Measurements from ENCODE around the gene PTPN22.

The PTPN22 gene

GRCh38 chr1:113849072-113849471 lies 22.4 kb downstream of the PTPN22 start:
- DNase-seq = no peak

- no peak for DNase-seq
Measured at GRCh38 chr1:113846391-113847035, 25.0 kb downstream of the PTPN22 start.

GRCh38 chr1:113836534-113836933 lies 35.0 kb downstream of the PTPN22 start:
- DNase-seq = no peak

- peak; percentile 47 for DNase-seq
Measured at GRCh38 chr1:113835686-113836290, 35.7 kb downstream of the PTPN22 start.

- DNase-seq = no peak
Measured at GRCh38 chr1:113834716-113835115, 36.8 kb downstream of the PTPN22 start.

DNA sequence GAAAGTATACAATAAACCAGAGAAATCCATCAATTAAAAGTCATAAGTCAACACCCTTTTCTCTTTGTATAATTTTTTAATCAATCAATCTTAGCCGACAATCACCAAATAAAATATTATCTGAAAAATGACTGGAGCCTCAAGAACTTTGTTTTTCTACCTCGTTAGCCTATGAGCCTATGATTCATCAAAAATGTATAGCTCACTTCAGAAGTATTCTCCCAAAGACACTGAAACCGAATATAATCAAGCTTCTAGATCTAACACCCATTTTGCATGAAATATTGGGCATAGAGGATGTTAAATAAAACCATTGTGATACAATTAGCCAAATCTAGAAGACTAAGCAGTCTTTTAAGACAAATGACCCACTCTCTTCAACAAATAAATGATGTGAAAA lies 41.5 kb downstream of the PTPN22 start:
- no peak for DNase-seq

- DNase-seq = no peak
Measured at GRCh38 chr1:113821916-113822315, 49.6 kb downstream of the PTPN22 start.

DNA sequence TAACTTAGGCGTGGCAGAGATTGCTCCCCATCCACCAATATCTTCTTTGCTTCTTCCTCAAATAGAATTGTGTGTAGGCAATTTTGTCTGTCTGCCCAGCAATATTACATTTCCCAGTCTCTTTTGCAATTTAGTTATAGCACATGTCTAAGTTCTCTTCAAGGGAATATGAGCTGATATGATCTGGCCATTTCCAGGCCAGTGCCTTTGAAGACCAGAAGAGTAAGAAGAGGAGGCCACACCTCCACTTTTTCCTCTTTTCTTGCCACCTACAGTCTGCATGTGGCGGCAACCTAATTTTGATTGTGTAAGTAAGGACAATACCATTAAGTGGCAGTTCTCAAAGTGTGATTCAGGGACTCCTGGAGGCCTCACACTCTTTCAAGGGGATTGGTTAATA lies 52.9 kb downstream of the PTPN22 start:
- DNase-seq = no peak

DNA sequence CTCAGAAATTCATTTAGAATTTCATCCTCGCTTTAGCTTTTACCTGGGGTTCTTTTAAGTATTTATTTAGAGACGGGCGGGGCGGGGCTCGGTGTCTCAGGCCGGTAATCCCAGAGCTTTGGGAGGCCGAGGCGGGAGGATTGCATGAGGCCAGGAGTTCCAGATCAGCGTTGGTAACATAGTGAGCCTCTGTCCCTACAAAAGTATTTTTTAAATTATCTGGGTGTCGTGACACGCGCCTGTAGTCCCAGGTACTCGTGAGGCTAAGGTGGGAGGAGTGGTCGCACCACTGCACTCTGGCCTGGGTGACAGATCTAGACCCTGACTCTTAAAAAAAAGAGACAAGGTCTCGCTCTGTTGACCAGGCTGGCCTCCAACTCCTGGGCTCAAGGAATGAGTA lies 58.3 kb downstream of the PTPN22 start:
- DNase-seq = no peak

- DNase-seq = peak; percentile 22
Measured at GRCh38 chr1:113812661-113813135, 58.8 kb downstream of the PTPN22 start.

DNA sequence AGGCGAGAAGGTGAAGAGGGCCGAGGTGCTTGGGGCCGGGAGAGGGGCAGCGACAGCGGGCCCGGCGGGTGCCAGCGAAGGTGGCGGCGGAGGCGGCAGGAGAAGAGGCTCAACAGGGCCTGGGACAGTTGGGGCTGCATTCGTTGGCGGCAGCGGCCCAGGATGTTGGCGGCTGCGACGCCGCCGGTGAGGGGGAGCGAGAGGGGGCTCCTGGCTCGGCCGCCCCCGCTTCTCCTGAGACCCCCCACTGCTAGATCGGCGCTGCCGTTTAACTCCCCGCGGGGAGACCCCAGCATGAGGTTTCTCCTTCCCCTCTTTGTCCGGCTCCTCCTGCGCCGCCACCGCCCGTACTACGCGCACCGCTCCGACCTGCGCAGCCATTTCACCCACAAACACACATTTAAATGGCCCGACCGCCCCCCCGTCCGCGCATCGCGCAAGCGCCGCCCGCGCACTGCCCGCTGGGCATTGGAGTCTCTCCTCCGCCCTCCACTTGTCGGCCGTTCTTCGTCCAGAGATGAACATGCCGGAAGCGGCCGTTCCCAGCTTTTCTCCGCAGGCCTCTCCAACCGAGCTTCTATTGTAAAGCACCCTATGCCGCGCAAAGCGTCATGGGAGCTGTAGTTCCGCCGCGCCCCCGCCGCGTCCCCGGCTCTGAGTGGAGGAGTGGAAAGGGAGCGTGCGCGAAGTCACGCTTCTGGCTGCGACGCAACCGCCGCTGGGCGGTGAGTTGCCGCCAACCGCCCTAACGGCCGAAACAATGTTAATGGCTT lies 59.4 kb downstream of the PTPN22 start, which contains the start of gene RSBN1:
RSBN1 (minus strand) TSS at position 589 of the 773 bp plus-strand sequence; CDS start at position 525, 64 bp downstream.
- peak; percentile 100 for DNase-seq

DNA sequence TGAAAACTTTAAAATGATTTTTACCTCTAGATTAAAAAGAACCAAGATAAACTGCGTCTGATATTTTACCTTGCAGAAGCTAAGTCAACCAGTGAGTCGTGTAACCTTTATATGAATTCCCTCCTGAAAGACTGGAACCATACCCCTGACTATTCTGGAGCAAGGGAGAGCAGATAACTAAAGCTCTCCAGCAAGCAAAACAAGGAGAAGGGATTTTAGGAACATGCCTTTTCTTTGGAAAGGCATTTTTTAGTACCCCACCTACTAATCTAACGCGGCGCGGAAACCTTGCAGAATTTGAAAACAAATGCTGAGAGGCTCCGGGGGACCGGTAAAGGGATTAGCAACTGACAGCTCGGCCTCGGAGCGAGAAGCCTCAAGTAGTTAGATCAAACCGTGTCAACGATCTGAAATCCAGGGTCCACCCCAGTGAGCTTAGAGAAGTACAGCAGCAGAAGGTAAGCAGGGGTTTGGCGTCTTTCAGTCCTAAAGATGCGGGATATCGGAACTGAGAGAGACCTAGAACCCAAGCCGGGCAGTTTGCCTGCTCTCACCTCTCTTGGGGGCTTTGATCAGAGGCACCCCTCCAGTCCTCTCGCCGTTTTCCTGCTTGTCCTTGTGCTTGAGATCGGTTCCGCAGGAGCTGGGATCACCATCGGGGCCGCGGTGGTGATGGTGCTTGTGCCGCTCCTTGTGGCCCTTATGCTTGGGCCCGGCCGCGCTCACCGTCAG lies 60.2 kb downstream of the PTPN22 start:
- DNase-seq = peak; percentile 28

DNA sequence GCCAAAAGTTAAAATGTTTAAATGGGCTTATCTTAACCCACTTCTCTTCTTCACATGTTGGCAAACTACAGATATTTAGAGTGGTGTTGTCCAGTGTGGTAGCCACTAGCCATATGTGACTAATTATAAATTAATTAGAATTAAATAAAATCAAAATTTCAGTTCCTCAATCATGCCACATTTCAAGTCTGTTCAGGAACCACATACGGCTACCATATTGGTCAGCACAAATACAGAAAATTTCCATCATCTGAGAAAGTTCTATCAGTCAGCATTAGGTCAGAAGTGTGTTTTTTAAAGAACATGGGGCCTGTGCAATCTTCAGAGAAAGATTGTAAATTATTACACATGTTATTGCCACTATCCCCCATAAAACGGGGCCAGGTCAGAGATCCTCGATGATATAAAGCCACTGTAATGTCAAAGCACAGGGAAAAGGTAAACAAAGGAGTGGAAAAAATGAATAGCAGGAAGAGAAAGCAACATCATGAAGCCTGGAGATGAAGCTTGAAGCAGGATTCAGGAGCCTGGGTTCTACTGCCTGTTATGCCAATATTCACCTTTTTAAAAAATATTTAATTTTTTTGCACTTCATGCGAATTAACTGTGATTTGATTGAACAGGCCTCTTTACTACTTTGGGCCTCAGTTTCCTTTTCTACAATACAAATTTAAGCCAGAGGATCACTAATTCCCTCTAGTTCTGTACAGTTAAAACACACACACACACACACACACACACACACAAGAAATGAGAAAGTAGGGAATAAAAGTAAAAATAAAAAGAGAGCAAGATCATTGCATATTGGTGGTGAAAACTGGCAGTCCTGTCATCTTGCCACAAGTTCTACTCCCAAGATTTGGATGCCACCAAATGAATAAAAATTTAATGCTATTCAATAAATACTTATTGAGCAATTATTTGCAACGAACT lies 61.6 kb downstream of the PTPN22 start:
- no peak for DNase-seq

GRCh38 chr1:113808450-113809195 lies 62.9 kb downstream of the PTPN22 start:
- no peak for DNase-seq

- DNase-seq = no peak
Measured at GRCh38 chr1:113805639-113806038, 65.9 kb downstream of the PTPN22 start.

DNA sequence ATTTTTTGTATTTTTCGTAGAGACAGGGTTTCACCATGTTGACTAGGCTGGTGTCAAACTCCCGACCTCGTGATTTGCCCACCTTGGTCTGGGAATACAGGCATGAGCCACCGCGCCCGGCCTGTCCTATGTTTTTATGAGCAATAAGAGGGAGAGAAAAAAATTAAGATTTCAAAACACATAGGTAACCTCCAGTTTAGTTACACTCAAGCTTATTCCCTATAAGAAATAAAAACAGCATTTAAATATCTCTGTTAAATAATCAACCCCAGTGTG lies 66.3 kb downstream of the PTPN22 start:
- DNase-seq = no peak

DNA sequence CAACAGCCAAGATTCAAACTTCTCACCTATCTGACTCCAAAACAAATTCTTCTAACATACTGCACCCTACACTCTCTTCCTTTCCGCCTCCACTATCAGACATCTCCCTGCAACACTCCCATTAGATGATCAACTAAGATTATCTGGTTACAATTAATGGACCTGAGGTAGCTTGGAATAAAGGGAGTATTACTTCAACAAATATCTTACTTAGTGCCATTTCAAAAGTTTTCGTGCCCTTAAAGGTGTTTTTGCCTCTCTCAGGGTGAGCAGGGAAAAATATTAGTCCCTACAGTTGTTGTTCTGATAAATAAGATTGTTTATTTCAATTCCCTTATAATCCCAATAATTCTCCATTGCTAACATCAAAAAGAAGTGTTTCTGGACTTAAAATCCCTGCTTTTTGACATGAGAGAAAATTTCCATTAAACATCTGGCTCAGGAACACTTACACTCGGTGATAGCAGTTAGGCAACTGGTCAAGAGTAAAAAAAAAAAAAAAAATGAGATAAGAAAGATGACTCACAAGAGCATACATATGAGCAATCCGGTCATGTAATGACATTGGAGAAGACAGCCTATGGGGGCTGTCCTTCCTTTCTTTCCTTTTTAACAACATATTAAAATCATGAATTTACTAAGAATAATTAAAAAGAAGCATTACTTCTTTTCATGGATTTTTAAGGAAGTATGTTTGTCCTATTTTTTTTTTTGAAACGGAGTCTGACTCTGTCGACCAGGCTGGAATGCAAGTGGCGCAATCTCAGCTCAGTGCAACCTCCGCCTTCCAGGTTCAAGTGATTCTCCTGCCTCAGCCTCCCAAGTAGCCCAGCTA lies 66.9 kb downstream of the PTPN22 start:
- DNase-seq = no peak

DNA sequence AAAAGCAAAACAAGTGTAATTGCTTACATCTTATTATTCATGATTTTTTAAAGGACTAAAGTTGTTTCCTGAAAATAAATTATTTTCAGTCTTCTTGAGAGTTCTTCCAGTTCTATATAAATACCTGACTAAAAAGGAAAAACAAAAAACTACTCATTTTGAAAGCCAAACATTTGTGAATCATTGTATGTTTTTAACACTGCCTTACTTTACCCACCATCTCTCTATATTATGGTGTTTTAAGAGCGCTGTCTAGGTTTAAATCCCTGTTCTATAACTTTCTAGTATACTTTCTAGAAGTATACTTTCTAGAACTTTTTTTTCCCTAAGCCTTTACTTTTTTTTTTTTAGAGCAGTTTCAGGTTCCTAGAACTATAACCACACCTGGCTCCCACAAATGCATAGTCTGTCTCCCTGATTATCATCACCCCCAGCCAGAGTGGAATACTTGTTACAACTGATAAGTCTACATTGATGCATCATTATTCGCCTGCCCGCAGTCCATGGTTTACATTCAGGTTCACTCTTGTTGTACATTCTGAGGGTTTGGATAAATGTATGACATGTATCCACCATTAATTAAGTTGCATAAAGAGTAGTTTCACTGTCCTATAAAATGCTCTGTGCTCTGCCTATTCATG lies 69.0 kb downstream of the PTPN22 start:
- DNase-seq = peak; percentile 51

DNA sequence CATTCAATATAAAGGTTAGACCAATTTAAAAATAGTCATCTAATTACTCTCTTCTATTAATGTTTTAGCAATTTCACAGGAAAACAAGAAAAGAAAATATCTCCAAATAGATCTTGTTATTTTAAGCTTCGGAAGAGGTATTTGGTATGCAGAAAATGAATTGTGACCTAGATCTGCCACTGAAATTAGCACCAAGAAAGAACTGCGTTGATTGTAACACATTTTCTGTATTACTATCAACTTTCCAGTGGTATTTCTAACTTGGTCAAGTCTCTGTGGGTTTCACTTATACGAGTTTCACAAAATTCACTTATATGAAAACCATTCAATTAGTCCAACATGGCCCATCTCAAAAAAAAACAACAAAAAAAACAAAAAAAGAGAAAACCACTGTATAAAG lies 71.0 kb downstream of the PTPN22 start:
- DNase-seq = no peak

- DNase-seq = no peak
Measured at GRCh38 chr1:113797472-113797871, 74.0 kb downstream of the PTPN22 start.

Data from activated CD4-positive, alpha-beta T cell treated with anti-CD3 and anti-CD28 coated beads, Interleukin-2, amount 50 U/mL, for 16 hours (primary cell).